GM18858 (cell line): ENCODE data around the gene ZNF488.
"Not testable (repeated sequence)": the region's sequence is repeated elsewhere in the genome, so short reads cannot be mapped to it uniquely, and the experiment has no call there.

Source experiments
- ATAC-seq: cut with Tn5 transposase; IDR thresholded peaks from one replicate; pipeline ENCODE4 v1.9.1; 2021; ENCODE audit not compliant: unreplicated experiment

The ZNF488 gene

DNA sequence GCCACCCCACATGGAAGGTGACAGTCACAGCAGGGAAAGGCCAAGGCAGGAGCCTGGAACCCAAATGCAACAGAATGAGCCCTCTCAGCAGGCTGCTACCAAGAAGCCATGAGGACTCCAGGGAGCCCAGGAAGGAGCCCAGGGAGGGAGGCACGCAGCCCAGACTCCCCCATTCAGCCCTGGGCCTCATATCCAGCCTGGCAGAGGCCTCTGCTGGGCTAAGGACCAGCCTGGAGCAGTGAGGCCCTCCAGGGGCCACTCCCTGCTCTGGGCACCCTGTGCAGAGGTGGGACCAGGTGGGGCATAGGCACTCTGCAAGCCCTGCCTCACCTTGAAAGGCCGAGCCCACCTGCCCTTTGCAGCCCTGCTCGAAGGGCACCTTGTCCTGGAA is 25.8 kb upstream of the ZNF488 start:
- no peak for ATAC-seq

DNA sequence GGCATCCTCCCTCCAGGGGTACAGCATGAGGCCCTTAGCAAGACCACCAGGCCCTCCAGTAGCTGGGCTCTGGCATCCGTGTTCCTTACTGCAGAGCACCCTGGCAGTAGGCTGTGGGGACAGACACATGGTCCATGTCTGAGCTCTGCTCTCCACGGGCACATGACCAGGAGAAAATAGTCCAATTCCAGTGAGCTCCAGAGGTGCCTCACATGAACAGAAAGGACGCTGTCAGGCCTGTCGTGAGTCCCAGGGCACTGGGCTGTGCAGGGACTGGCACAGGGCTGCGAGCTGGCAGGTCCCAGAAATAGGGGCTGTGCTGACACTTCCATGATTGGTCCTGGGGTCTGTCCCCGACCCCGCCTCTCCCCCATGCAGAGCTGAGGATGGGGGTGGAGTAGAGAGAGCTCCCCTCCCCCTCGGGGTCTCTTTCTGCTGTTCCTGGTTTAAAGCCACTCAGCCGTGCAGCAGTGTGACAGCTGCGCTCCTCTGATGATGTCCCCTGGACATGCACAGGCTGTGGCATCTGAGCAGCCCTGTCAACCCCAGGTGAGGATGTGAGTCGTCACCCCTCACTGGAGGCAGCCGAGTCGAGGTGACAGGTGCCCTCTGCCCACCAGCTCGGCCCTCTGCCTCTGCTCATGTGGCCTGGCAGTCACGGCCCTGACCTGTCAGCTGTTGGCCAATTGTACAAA is 25.2 kb upstream of the ZNF488 start:
- no peak for ATAC-seq

- ATAC-seq = no peak
These were observed 24.5 kb upstream of the ZNF488 start for GRCh38 chr10:47408606-47409005.

DNA sequence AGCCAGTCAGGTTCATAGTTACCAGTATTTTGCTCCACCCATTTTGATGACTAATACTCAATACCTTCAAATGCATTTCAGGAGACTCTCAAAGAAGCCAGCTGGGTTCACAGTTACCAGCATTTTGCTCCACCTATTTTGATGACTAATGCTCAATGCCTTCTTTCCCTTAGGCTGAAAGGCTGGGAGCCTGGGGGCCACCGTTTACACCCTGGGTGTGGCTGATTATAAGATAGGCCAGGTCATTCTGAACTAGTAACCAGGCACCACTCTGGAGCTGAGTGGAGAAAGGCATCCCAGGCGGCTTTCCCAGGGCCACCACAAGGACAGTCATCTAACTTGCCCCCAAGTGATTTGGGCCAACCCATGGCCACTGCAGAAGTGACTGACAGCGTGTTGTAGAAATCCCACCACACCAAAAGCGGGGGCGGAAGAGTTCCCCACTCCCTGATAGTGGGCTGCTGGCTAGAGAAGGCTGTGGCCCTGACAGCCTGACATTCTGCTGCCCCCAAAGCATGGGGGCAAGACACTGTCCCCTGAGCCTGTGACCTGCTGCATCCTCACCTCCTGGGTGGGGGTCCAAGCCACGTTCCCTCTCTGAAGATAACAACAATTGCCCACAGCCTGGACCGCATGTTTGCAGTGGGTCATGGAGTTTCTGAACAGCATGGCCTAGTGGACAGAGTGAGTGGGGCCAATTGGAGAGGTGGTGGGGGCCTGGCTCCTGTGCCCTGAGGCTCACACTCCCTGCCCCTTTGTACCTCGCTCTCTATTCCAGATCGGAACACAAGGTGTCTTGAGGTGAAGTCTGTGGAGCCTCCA is 23.0 kb upstream of the ZNF488 start:
- ATAC-seq = no peak

DNA sequence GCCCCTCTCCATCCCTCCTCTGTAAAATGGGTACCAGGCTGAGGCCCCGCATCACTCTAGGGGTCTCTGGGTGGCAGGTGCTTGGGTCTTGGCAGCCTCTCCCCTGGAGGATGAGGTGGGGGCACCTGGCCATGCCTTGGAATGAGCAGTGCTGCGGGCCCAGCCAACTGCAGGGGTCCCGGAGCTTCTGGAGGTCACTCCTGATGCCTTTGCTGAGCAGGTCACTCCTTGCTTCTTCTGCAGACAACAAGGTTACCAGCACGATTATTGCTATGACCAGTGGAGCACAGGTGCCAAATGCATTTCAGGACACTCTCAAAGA is 22.4 kb upstream of the ZNF488 start:
- no peak for ATAC-seq

GRCh38 chr10:47405857-47406547 is 21.9 kb upstream of the ZNF488 start:
- no peak for ATAC-seq

DNA sequence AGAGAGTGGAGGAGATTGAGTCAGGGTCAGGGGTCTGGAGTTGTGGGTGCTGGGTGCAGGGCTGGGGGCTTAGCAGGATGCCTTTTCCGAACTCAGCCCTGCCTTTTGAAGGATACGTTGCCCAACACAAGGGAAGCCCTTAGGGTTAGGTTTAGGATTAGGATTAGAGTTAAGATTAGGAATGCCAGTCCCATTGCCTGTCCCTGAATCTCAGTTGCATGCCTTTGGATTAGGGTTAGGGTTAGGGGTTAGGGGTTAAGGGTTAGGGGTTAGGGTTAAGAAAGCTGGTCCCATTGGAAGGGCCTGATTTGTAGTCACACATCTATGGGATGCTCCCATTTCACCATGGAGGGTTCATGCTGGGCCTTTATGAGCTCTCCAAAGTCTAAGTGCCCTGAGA is 20.8 kb upstream of the ZNF488 start:
- ATAC-seq = no peak

DNA sequence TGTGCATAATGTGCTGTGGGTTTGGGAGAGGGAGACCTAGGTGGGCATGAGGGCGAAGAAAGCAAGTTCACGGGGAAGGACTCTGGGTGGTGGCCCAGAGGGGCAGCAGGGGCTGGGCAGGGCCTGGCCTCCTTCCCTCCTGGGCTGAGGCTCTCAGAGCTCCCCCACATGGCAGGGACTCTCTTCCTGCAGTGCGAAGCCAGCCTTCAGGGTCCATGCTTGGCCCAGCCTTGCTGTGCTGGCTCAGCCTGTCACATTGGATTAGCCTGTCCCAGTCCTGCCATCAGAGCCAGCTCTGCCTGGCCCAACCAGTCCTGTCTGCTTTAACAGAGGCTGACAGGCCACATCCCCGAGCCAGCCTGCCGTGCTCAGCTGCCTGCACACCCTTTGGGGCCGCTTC is 20.4 kb upstream of the ZNF488 start:
- no peak for ATAC-seq

GRCh38 chr10:47403446-47404318 is 19.6 kb upstream of the ZNF488 start:
- ATAC-seq = no peak

DNA sequence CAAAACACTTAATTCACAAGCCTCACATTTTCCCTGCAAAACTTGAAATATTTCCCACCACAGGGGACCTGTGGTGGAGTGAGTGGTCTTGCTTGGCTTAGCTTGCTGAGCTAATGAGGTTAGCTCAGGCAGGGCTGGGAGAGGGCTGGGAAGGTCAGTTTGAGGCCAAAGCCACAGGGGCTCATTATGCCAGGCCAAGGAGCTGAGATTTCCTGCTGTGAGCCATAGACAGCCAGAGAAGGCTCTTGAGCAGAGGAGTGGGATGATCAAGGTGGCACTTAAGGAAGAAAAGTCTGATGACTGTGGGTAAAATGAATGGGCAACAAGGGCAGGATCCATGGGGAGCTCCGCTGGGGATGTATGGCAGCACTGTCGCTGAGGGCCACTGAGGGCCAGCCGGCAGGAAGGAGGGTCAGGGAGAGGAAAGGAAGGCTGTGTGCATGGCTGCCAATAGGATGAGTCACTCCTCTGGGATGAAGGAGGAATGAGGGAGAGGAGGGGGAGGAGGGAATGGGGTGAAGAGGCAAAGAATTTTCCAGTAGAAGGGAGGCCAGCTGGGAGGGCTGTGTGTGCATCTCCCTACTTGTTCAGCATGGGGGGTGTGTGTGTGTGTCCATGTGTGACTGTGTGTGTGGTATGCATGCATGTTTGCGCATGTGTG is 18.7 kb upstream of the ZNF488 start:
- ATAC-seq = no peak

- no peak for ATAC-seq
These were observed 18.0 kb upstream of the ZNF488 start for GRCh38 chr10:47401874-47402640.

DNA sequence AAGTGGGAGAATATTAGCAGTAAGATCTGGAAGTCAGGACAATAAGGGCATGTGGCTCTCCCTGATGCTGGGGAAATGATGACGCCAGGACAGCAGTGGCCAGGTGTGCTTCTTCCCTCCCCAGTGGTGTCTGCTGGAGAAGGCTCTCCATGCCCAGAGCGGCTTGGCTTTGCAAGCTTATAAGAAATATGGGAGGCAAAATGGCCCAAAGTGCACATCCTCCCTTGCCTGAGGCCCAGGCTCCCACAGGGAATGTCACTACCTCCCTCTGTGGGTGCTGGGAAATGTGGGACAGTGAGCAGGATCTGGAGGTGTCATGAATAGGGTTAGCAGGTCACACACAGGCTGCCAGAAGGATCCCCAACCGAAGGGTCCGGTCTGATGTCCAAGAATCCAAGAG is 17.1 kb upstream of the ZNF488 start:
- ATAC-seq = no peak

GRCh38 chr10:47400786-47401185 is 16.7 kb upstream of the ZNF488 start:
- no peak for ATAC-seq

DNA sequence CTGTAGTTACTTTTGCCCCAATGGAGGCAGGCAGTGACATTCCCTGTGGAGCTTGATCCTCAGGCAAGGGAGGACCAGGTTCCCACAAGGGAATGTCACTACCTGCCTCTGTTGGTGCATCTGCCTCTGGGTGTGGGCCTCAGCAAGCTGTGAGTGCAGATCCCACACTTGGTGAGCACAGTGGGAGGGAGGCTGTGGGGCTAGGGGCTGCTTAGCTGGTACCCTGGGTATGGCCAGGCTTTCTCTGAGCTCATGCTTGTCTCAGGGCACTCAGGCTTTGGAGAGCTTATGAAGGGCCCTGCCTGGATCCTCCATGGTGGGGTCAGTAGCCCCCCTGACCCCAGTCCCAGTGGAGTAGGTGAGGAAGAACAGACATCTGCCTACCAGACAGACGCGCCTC is 16.2 kb upstream of the ZNF488 start:
- no peak for ATAC-seq

GRCh38 chr10:47397256-47397655 is 13.2 kb upstream of the ZNF488 start:
- no peak for ATAC-seq

GRCh38 chr10:47396311-47396717 is 12.2 kb upstream of the ZNF488 start:
- no peak for ATAC-seq

- no peak for ATAC-seq
These were observed 5.5 kb upstream of the ZNF488 start for GRCh38 chr10:47389619-47390018.

- ATAC-seq = no peak
These were observed 4.8 kb upstream of the ZNF488 start for GRCh38 chr10:47388879-47389278.

DNA sequence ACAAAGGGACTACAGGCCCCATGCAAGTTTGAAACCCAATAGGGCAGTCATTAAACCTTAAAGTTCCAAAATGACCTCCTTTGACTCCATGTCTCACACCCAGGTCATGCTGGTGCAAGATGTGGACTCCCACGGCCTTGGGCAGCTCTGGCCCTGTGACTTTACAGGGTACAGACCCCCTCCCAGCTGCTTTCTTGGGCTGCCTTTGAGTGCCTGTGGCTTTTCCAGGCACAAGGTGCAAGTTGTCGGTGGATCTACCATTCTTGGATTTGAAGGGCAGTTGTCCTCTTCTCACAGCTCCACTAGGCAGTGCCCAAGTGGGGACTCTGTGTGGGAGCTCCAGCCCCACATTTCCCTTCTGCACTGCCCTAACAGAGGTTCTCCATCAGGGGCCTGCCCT is 2.0 kb upstream of the ZNF488 start:
- not testable (repeated sequence) for ATAC-seq
